ENCODE results near the gene ZMYND15.

GRCh38 chr17:4709794-4710692 lies 29.6 kb upstream of the ZMYND15 start, which contains the start of gene ARRB2:
- TF ChIP-seq CTCF (IDR thresholded peaks at IDR 0.05) = peak; percentile 61 to 90 (median 64)
- TF ChIP-seq POLR2A (IDR thresholded peaks at IDR 0.05) = peak; percentile 52
- TF ChIP-seq EP300 (IDR thresholded peaks at IDR 0.05; ENCODE audit: low read depth) = no peak
- peak; percentile 66 to 83 (median 77) for TF ChIP-seq POLR2AphosphoS5 (IDR thresholded peaks at IDR 0.05)
